Iris pigment epithelial cell (primary cell): ENCODE data around the gene DKK3.
A peak's percentile ranks its signal among the peaks of the same experiment; 100 is the strongest.

Experiments used
- DNase-seq: peaks from one replicate; pipeline ENCODE4 v3.0.0-alpha.2; 2011; ENCODE audit warnings: low read depth

Gene DKK3

GRCh38 chr11:12003815-12004214 lies 4.6 kb downstream of the DKK3 start:
- no peak for DNase-seq

GRCh38 chr11:12003336-12003735 lies 5.1 kb downstream of the DKK3 start:
- DNase-seq, result no peak

DNA sequence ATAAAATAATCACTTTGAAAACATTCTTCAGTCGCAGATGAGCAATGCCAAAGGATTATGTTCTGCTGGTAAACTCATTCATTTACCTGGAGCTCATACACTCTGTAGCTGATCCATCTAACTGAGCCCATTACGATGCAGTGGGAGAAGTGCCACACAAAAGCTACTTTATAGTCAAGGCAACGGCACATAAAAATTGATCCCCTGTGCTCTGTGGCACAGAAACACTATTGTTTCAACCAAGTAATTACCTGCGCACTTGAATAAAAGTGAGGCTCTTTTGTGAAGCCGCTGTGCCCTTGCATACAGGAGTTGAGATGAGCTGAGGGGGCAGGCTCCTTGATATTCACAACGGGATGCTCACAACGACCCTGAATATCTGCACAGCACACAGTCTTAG lies 7.2 kb downstream of the DKK3 start:
- no peak for DNase-seq

- peak; percentile 95 for DNase-seq
Measured at GRCh38 chr11:11998091-11998781, 10.2 kb downstream of the DKK3 start.

- DNase-seq, result no peak
Measured at GRCh38 chr11:11997049-11997322, 11.4 kb downstream of the DKK3 start.

- no peak for DNase-seq
Measured at GRCh38 chr11:11996321-11997048, 11.9 kb downstream of the DKK3 start.

GRCh38 chr11:11995601-11996000 lies 12.8 kb downstream of the DKK3 start:
- no peak for DNase-seq

DNA sequence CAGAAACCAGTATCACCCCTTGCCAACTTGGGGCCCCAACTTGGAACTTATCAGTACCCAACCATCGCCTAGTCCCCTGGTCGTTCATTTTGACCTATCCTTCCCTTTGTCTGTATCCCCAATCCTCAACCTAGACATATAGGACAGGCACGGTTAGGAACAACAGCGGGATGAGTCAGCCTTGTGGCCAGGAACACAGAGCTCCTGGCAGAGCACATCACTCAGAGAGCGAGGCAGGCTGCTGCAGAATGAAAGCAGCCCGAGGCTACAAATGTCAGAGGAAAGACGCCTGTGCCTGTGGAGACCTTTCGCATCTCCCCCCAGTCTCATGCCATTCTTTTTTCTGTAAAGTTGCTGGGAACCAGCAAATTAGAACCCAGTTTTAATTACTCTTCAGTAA lies 14.6 kb downstream of the DKK3 start:
- DNase-seq, result peak; percentile 91

GRCh38 chr11:11992257-11993212 lies 15.9 kb downstream of the DKK3 start:
- DNase-seq, result peak; percentile 61

DNA sequence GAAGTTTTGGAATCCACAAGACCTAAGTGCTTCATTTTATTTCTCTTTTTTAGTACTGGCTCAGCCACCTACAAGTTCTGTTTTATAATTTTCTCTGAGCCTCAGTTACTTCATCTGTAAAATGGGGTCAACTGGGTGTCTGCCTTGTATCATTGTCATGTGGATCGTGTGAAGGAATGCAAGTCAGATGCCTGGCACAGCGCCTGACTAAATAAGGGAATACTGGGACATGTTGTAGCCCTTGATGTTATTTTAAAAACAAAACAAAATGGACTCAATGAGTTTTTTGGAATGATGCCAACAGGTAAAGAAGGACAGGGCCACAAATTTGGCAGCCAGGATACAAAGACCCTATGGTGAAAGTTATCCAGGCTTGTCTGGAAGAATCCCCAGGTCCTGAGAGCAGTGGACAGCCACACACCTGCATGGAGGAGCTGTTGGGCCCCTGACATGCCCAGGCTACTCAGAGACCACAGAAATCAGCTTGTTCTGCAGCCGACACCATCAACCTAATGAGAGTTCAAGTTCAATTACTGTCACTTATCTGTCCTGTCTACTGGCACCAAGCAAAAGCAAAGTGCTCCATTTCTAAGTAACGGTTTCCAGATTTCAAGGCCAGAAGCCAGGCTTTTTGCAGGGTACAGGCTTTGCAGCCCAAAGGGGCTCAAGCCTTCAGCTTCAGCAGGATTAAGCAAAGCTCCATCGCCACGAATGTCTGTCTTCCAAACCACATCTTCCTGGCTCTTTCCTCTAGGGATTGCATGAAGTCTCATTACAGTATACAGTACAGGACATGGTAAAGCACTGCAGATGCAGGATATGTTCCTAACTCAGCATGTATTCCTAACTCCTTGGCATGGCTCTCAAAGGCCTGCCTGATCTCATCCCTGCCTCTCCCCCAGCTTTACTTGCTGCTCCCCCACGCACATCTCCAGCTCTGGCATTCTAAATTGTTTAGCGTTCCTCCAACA lies 18.4 kb downstream of the DKK3 start:
- DNase-seq, result no peak

- no peak for DNase-seq
Measured at GRCh38 chr11:11988681-11989261, 19.7 kb downstream of the DKK3 start.

- DNase-seq, result peak; percentile 88
Measured at GRCh38 chr11:11988099-11988651, 20.3 kb downstream of the DKK3 start.

GRCh38 chr11:11987503-11988022 lies 20.9 kb downstream of the DKK3 start:
- DNase-seq, result peak; percentile 82

GRCh38 chr11:11985954-11986949 lies 22.2 kb downstream of the DKK3 start:
- DNase-seq, result no peak

GRCh38 chr11:11985016-11985715 lies 23.3 kb downstream of the DKK3 start:
- peak; percentile 82 for DNase-seq

DNA sequence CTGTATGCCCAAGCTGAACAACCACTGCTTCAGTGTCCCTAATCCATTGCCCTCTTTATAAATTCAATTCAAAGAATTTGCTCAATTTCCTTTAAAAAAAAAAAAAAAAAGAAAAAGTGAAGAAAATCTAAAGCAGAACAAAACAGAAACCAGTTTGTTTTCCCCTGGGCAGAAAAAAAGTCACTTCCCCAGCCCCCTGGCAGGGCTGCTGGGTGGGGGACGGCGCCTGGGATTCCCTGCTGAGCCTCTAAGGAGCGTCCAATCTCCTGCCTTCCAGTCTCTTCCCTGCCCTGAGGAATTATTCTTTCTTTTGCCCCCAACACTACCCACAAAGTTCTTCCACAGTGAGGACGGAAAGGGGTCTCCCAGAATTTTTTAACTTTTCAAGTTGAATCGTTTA lies 23.9 kb downstream of the DKK3 start:
- no peak for DNase-seq

- DNase-seq, result no peak
Measured at GRCh38 chr11:11983427-11983826, 25.0 kb downstream of the DKK3 start.

GRCh38 chr11:11982975-11983374 lies 25.5 kb downstream of the DKK3 start:
- DNase-seq, result peak; percentile 59

GRCh38 chr11:11982461-11982860 lies 26.0 kb downstream of the DKK3 start:
- DNase-seq, result no peak
